ENCODE results near the gene JMJD7. TPM values are rescaled to one million over a fixed set of nuclear protein-coding genes. Genes with fewer than 3 reads are reported as not detected.

JMJD7 gene
- total RNA-seq, 2 experiments from 2014 or later, result 3.0 to 14.1 TPM

DNA sequence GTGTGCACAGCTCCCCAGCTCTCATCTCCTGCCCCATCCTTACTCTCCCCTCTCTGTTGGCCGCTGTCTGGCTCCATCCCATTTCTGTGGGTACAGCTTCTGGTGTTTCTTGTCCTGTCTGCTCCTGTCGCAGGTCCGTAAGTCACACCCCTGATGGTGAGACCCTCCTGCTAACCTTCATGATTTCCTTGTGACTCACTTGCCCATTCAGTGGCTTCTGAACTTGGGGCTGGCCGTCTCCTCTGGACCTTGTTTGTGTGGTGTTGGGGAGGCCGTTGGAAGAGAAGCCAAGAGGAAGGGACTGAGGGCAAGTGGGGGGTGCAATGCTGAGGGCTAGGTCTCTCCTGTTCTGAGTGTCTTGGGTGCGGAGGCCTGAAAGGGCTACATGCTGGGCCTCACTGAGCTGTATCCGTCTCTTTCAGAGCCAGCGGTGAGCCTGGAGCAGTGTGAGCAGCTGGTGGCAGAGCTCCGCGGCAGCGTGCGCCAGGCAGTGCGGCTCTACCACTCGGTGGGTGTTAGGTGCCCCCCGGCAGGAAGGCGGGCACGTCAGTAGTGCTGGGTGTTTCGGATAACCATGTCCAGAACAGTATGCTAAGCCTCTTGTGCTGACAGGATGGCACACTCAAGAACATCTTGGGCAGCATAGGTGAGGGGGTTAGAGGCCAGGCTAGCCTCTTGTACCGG lies 3.7 kb upstream of the JMJD7 start:
- Histone ChIP-seq H3K4me1 (ENCODE audit: insufficient read depth, low read length, poor library complexity, severe bottlenecking) (peaks cover 13% of the 10 kb centered on the region), H3K4me3 (ENCODE audit: low read depth, low read length, poor library complexity, severe bottlenecking) (no peak overlapping the region), H3K4me2 (ENCODE audit: low read length) (no peak overlapping the region), H3K36me3 (ENCODE audit: insufficient read depth, low read length) (no peaks in the 10 kb centered on the region), H3K79me2 (ENCODE audit: insufficient read depth, low read depth, low read length) (no peaks in the 10 kb centered on the region), H3K9me2 (ENCODE audit: insufficient read depth, low read length) (no peaks in the 10 kb centered on the region), H4K20me1 (ENCODE audit: insufficient read depth, low read length) (no peaks in the 10 kb centered on the region), H3K9me3 (ENCODE audit: low read length) (no peaks in the 10 kb centered on the region), H2AFZ (ENCODE audit: low read length) (no peak overlapping the region), H3K27ac (ENCODE audit: low read depth, low read length, poor library complexity, severe bottlenecking) (no peak overlapping the region)
- intact Hi-C loops (cut with micrococcal nuclease; ENCODE audit: unreplicated experiment), result no loop called here
- no peak for TF ChIP-seq EZH2phosphoT487 (IDR thresholded peaks at IDR 0.05; ENCODE audit: borderline replicate concordance, low read depth, low read length)
- TF ChIP-seq, protein P1, sequence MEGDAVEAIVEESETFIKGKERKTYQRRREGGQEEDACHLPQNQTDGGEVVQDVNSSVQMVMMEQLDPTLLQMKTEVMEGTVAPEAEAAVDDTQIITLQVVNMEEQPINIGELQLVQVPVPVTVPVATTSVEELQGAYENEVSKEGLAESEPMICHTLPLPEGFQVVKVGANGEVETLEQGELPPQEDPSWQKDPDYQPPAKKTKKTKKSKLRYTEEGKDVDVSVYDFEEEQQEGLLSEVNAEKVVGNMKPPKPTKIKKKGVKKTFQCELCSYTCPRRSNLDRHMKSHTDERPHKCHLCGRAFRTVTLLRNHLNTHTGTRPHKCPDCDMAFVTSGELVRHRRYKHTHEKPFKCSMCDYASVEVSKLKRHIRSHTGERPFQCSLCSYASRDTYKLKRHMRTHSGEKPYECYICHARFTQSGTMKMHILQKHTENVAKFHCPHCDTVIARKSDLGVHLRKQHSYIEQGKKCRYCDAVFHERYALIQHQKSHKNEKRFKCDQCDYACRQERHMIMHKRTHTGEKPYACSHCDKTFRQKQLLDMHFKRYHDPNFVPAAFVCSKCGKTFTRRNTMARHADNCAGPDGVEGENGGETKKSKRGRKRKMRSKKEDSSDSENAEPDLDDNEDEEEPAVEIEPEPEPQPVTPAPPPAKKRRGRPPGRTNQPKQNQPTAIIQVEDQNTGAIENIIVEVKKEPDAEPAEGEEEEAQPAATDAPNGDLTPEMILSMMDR (conservative IDR thresholded peaks at IDR 0.05; ENCODE audit: low read length), result no peak
- ChIA-PET POLR2A (no interaction called here), CTCF (ENCODE audit: unreplicated experiment) (no interaction called here)
- no TSS peak for BruUV-seq (replicated peaks)
- DNase-seq (ENCODE audit: low spot score), result no peak

DNA sequence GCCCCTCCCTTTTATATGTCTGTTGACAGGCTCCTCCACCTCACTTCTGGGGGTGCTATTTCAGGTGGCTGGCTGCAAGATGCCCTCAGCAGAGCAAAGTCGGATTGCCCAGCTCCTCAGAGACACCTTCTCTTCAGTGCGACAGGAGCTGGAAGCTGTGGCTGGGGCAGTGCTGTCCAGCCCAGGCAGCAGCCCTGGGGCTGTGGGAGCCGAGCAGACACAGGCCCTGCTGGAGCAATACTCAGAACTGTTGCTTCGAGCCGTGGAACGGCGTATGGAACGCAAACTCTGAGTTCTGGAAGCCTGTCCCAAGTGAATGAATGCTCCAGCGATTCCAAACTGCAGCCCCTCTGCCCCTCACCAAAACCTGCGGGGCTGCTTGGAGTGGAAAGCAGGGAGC lies 2.7 kb upstream of the JMJD7 start:
- BruUV-seq (replicated peaks), result no TSS peak
- no peak overlapping the region for H3K4me3 ChIP-seq (ENCODE audit: low read depth, low read length, poor library complexity, severe bottlenecking)
- ChIA-PET CTCF (ENCODE audit: unreplicated experiment) (no interaction called here), POLR2A (no interaction called here)
- H3K79me2 ChIP-seq (ENCODE audit: insufficient read depth, low read depth, low read length), result no peaks in the 10 kb centered on the region
- intact Hi-C loops (cut with micrococcal nuclease; ENCODE audit: unreplicated experiment), result loop anchor here (5.0 kb wide), 1 partner anchor 77 kb away; no protein-coding TSS in a partner anchor
- no peaks in the 10 kb centered on the region; the same call in 1 of the 2 replicates for H3K36me3 ChIP-seq (ENCODE audit: insufficient read depth, low read length)
- H3K27ac ChIP-seq (ENCODE audit: low read depth, low read length, poor library complexity, severe bottlenecking), result no peak overlapping the region
- no peaks in the 10 kb centered on the region for H3K9me2 ChIP-seq (ENCODE audit: insufficient read depth, low read length)
- no peaks in the 10 kb centered on the region for H4K20me1 ChIP-seq (ENCODE audit: insufficient read depth, low read length)
- no peak overlapping the region for H3K4me2 ChIP-seq (ENCODE audit: low read length)
- no peaks in the 10 kb centered on the region for H3K9me3 ChIP-seq (ENCODE audit: low read length)
- TF ChIP-seq EZH2phosphoT487 (IDR thresholded peaks at IDR 0.05; ENCODE audit: borderline replicate concordance, low read depth, low read length), result no peak
- TF ChIP-seq, protein P1 (conservative IDR thresholded peaks at IDR 0.05; ENCODE audit: low read length), result no peak
- no peak overlapping the region for H2AFZ ChIP-seq (ENCODE audit: low read length)
- H3K4me1 ChIP-seq (ENCODE audit: insufficient read depth, low read length, poor library complexity, severe bottlenecking), result peaks cover 13% of the 10 kb centered on the region
- no peak for DNase-seq (ENCODE audit: low spot score)
